ENCODE data around the gene CBY2.

- TF ChIP-seq YY1 (IDR thresholded peaks at IDR 0.05; ENCODE audit: insufficient read depth, insufficient read length) (no peak), SUZ12 (IDR thresholded peaks at IDR 0.05; ENCODE audit: extremely low read depth, insufficient read depth, insufficient read length) (no peak)
These were observed 16.9 kb downstream of the CBY2 start for GRCh38 chr13:45718992-45719391.
